SK-N-SH (cell line): ENCODE measurements around the gene CCL26. TPM values are rescaled to one million over a fixed set of nuclear protein-coding genes. Genes with fewer than 3 reads are reported as not detected.

ENCODE experiments used
- CTCF ChIA-PET: fragments of 300-600, 350-600 bp; formaldehyde crosslinking; extraction: SDS; loops from one replicate; lab custom pipeline; 2021; lab: Yijun Ruan, JAX
- POLR2A ChIA-PET: fragments of 350-600 bp; sonication (Branson Sonifier 250); formaldehyde crosslinking; extraction: SDS; loops from one replicate; lab custom pipeline; 2020; ENCODE audit warnings: antibody characterized with exemption, inconsistent platforms; lab: Yijun Ruan, JAX
- DNase-seq: peaks from one replicate; pipeline ENCODE4 v3.0.0; 2012
- H2AFZ ChIP-seq: fragments of 200-600 bp; sonication (generic); 2 replicates; pipeline ENCODE4 v1.8.1; 2016; ENCODE audit warnings: antibody characterized with exemption, mild to moderate bottlenecking, low read depth
- H3F3A ChIP-seq: fragments of 200-600 bp; sonication (generic); replicated peaks from 2 replicates; pipeline ENCODE3; 2016; ENCODE audit warnings: antibody characterized with exemption, mild to moderate bottlenecking; ENCODE audit not compliant: insufficient read depth
- H3K27ac ChIP-seq, 2 experiments: fragments of 200-500 bp in 1 of 2; fragments of 200-600 bp in 1 of 2; sonication (Bioruptor generic) in 1 of 2; sonication (generic), shearing (Covaris generic) in 1 of 2; 2 replicates each; pipeline versions ENCODE4 v1.5.1 to v1.6.1; 2014 to 2016; ENCODE audit warnings: low read depth in 2 of 2, inconsistent platforms in 1 of 2, low read length in 1 of 2, mild to moderate bottlenecking in 1 of 2, mixed read lengths in 1 of 2
- H3K27me3 ChIP-seq: fragments of 200-600 bp; sonication (generic), shearing (Covaris generic); 2 replicates; pipeline ENCODE4 v1.6.1; 2016; ENCODE audit warnings: mixed run types; ENCODE audit not compliant: insufficient read depth
- H3K36me3 ChIP-seq, 2 experiments: fragments of 200-500 bp in 1 of 2; fragments of 200-600 bp in 1 of 2; sonication (Bioruptor generic) in 1 of 2; sonication (generic) in 1 of 2; replicated peaks in 1 of 2; 2 replicates each; pipeline versions ENCODE3 to v1.5.1; 2014 to 2016; ENCODE audit warnings: low read length in 1 of 2, mild to moderate bottlenecking in 1 of 2; ENCODE audit not compliant: insufficient read depth in 2 of 2, control insufficient read depth in 1 of 2
- H3K4me1 ChIP-seq, 2 experiments: fragments of 200-500 bp in 1 of 2; fragments of 200-600 bp in 1 of 2; sonication (Bioruptor generic) in 1 of 2; sonication (generic), shearing (Covaris generic) in 1 of 2; 2 replicates each; pipeline versions ENCODE4 v1.5.1 to v1.6.1; 2014 to 2016; ENCODE audit warnings: low read depth in 1 of 2, low read length in 1 of 2, mixed run types in 1 of 2; ENCODE audit not compliant: insufficient read depth in 2 of 2, control insufficient read depth in 1 of 2
- H3K4me2 ChIP-seq: fragments of 200-600 bp; sonication (generic), shearing (Covaris generic); 2 replicates; pipeline ENCODE4 v1.6.1; 2017; ENCODE audit warnings: mixed run types
- H3K4me3 ChIP-seq, 2 experiments: fragments of 200-500 bp in 1 of 2; fragments of 200-600 bp in 1 of 2; sonication (Bioruptor generic) in 1 of 2; sonication (generic), shearing (Covaris generic) in 1 of 2; 2 replicates each; pipeline versions ENCODE4 v1.5.1 to v1.8.1; 2014 to 2016; ENCODE audit warnings: low read depth in 2 of 2, inconsistent platforms in 1 of 2, low read length in 1 of 2, mild to moderate bottlenecking in 1 of 2, mixed read lengths in 1 of 2, moderate library complexity in 1 of 2
- H3K79me2 ChIP-seq: fragments of 200-600 bp; sonication (generic); 2 replicates; pipeline ENCODE4 v1.8.1; 2017; ENCODE audit warnings: mild to moderate bottlenecking; ENCODE audit not compliant: insufficient read depth
- H3K9ac ChIP-seq: fragments of 200-600 bp; sonication (generic); 2 replicates; pipeline ENCODE4 v1.6.1; 2017; ENCODE audit warnings: mixed run types
- H3K9me2 ChIP-seq: fragments of 200-600 bp; sonication (generic); 2 replicates; pipeline ENCODE4 v1.6.1; 2017; ENCODE audit warnings: mixed run types
- H3K9me3 ChIP-seq: fragments of 200-600 bp; sonication (generic); 2 replicates; pipeline ENCODE4 v1.6.1; 2017; ENCODE audit warnings: mixed run types, mild to moderate bottlenecking, moderate library complexity
- H4K20me1 ChIP-seq: fragments of 200-600 bp; sonication (generic); 2 replicates; pipeline ENCODE4 v1.6.1; 2017; ENCODE audit warnings: mild to moderate bottlenecking, mixed run types; ENCODE audit not compliant: insufficient read depth
- CHD2 ChIP-seq: fragments of 150-350 bp; IDR thresholded peaks from 2 replicates; pipeline ENCODE4 v1.6.1; 2018; ENCODE audit warnings: low read length; ENCODE audit not compliant: partially characterized antibody
- EP300 ChIP-seq, 2 experiments: IDR thresholded peaks; 2 replicates each; pipeline versions ENCODE4 v1.4.0 to v1.6.1; 2012; ENCODE audit warnings: borderline replicate concordance in 1 of 2, low read depth in 1 of 2, low read length in 1 of 2
- FOSL2 ChIP-seq: IDR thresholded peaks from 2 replicates; pipeline ENCODE4 v1.4.0; 2012; ENCODE audit warnings: low read depth, mild to moderate bottlenecking, moderate library complexity, borderline replicate concordance
- GABPA ChIP-seq: IDR thresholded peaks from 2 replicates; pipeline ENCODE4 v1.4.0; 2012; ENCODE audit warnings: low read depth, mild to moderate bottlenecking
- GATA2 ChIP-seq: sonication (generic); formaldehyde crosslinking; IDR thresholded peaks from 2 replicates; pipeline ENCODE4 v1.5.0; 2020; ENCODE audit warnings: mild to moderate bottlenecking, missing genetic modification reagents
- MEF2A ChIP-seq: IDR thresholded peaks from 2 replicates; pipeline ENCODE4 v1.4.0; 2012; ENCODE audit warnings: low read depth, borderline replicate concordance
- MXI1 ChIP-seq: IDR thresholded peaks from 2 replicates; pipeline ENCODE4 v1.6.1; 2012; ENCODE audit warnings: mild to moderate bottlenecking, low read depth, low read length, improper control_type of control experiment
- NRF1 ChIP-seq: IDR thresholded peaks from 2 replicates; pipeline ENCODE4 v1.6.1; 2012; ENCODE audit warnings: low read depth, mild to moderate bottlenecking, low read length
- RCOR1 ChIP-seq: fragments of 150-350 bp; IDR thresholded peaks from 2 replicates; pipeline ENCODE4 v1.6.1; 2017; ENCODE audit warnings: antibody characterized with exemption, low read length
- RFX5 ChIP-seq: IDR thresholded peaks from 2 replicates; pipeline ENCODE4 v1.6.1; 2012; ENCODE audit warnings: mild to moderate bottlenecking, improper control_type of control experiment, low read length
- RXRA ChIP-seq: IDR thresholded peaks from 2 replicates; pipeline ENCODE4 v1.4.0; 2012; ENCODE audit warnings: low read depth, mild to moderate bottlenecking, borderline replicate concordance
- TAF1 ChIP-seq: IDR thresholded peaks from 2 replicates; pipeline ENCODE4 v1.6.1; 2012; ENCODE audit warnings: low read depth, mild to moderate bottlenecking, low read length, moderate library complexity, borderline replicate concordance
- YY1 ChIP-seq: IDR thresholded peaks from 2 replicates; pipeline ENCODE4 v1.4.0; 2012; ENCODE audit warnings: low read depth, mild to moderate bottlenecking
- WGBS: methylation state at CpG from one replicate; pipeline ENCODE4 v1.1.6; 2017; ENCODE audit warnings: low lambda C conversion rate; 5-methylcytosine and 5-hydroxymethylcytosine counted together
- polyA plus RNA-seq, 3 experiments: library from polyadenylated mRNA; depleted of rRNA; stranded (reverse); fragments of >200 nt; gene quantifications; 2 replicates each; pipeline ENCODE4 v1.2.3, GENCODE V29; 2012
- TF ChIP-seq, protein P1 (sequence below): IDR thresholded peaks from 2 replicates; pipeline ENCODE4 v1.6.1; 2012; ENCODE audit warnings: mild to moderate bottlenecking, low read depth, low read length, moderate library complexity
- TF ChIP-seq, protein P2 (sequence below): IDR thresholded peaks from 2 replicates; pipeline ENCODE4 v1.4.0; 2012; ENCODE audit warnings: low read depth, borderline replicate concordance
- TF ChIP-seq, protein P3 (sequence below): fragments of 150-350 bp; IDR thresholded peaks from 2 replicates; pipeline ENCODE4 v1.6.1; 2017; ENCODE audit warnings: antibody characterized with exemption, low read length, low read depth, borderline replicate concordance
- TF ChIP-seq, protein P4 (sequence below): IDR thresholded peaks from 2 replicates; pipeline ENCODE4 v1.4.0; 2012; ENCODE audit warnings: low read depth, borderline replicate concordance
- TF ChIP-seq, protein P5 (sequence below): fragments of 150-350 bp; IDR thresholded peaks from 2 replicates; pipeline ENCODE4 v1.6.1; 2016; ENCODE audit warnings: mild to moderate bottlenecking, low read depth, low read length
- TF ChIP-seq, protein P6 (sequence below): fragments of 200-600 bp; sonication (generic); IDR thresholded peaks from 2 replicates; pipeline ENCODE4 v1.6.1; 2017; ENCODE audit warnings: antibody characterized with exemption, mild to moderate bottlenecking, moderate library complexity
- TF ChIP-seq, protein P7 (sequence below): IDR thresholded peaks from 2 replicates; pipeline ENCODE4; 2012

Gene CCL26
- polyA plus RNA-seq, 1 of the 3 experiments (the other 2 are of a cell fraction): not detected

DNA sequence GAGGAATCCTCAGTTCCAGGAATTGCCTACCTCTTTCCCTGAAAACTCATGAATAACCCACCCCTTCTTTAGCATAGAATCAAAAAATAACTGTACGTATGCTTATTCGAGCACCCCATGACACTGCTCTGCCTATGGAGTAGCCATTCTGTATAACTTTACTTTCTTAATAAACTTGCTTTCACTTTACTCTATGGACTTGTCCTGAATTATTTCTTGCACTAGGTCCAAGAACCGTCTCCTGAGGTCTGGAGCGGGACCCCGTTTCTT, 30.5 kb upstream of the CCL26 start:
- no peaks in the 10 kb centered on the region for H3K36me3 ChIP-seq
- POLR2A ChIA-PET: no interaction called here
- H3K4me3 ChIP-seq: no peak overlapping the region
- no peak overlapping the region for H2AFZ ChIP-seq
- H3K9me2 ChIP-seq: no peaks in the 10 kb centered on the region
- no peaks in the 10 kb centered on the region for H3K79me2 ChIP-seq
- 82% methylated on average over 5 of the region's 5 CpGs for WGBS
- H4K20me1 ChIP-seq: no peaks in the 10 kb centered on the region
- TF ChIP-seq, protein P1, sequence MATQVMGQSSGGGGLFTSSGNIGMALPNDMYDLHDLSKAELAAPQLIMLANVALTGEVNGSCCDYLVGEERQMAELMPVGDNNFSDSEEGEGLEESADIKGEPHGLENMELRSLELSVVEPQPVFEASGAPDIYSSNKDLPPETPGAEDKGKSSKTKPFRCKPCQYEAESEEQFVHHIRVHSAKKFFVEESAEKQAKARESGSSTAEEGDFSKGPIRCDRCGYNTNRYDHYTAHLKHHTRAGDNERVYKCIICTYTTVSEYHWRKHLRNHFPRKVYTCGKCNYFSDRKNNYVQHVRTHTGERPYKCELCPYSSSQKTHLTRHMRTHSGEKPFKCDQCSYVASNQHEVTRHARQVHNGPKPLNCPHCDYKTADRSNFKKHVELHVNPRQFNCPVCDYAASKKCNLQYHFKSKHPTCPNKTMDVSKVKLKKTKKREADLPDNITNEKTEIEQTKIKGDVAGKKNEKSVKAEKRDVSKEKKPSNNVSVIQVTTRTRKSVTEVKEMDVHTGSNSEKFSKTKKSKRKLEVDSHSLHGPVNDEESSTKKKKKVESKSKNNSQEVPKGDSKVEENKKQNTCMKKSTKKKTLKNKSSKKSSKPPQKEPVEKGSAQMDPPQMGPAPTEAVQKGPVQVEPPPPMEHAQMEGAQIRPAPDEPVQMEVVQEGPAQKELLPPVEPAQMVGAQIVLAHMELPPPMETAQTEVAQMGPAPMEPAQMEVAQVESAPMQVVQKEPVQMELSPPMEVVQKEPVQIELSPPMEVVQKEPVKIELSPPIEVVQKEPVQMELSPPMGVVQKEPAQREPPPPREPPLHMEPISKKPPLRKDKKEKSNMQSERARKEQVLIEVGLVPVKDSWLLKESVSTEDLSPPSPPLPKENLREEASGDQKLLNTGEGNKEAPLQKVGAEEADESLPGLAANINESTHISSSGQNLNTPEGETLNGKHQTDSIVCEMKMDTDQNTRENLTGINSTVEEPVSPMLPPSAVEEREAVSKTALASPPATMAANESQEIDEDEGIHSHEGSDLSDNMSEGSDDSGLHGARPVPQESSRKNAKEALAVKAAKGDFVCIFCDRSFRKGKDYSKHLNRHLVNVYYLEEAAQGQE: no peak
- TF ChIP-seq TAF1: no peak
- no peak for TF ChIP-seq NRF1
- no peak for TF ChIP-seq MXI1
- no peak for TF ChIP-seq GATA2 (CRISPR knock-in tag)
- no peak for TF ChIP-seq YY1
- TF ChIP-seq, protein P2, sequence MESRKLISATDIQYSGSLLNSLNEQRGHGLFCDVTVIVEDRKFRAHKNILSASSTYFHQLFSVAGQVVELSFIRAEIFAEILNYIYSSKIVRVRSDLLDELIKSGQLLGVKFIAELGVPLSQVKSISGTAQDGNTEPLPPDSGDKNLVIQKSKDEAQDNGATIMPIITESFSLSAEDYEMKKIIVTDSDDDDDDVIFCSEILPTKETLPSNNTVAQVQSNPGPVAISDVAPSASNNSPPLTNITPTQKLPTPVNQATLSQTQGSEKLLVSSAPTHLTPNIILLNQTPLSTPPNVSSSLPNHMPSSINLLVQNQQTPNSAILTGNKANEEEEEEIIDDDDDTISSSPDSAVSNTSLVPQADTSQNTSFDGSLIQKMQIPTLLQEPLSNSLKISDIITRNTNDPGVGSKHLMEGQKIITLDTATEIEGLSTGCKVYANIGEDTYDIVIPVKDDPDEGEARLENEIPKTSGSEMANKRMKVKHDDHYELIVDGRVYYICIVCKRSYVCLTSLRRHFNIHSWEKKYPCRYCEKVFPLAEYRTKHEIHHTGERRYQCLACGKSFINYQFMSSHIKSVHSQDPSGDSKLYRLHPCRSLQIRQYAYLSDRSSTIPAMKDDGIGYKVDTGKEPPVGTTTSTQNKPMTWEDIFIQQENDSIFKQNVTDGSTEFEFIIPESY: no peak
- TF ChIP-seq, protein P3, sequence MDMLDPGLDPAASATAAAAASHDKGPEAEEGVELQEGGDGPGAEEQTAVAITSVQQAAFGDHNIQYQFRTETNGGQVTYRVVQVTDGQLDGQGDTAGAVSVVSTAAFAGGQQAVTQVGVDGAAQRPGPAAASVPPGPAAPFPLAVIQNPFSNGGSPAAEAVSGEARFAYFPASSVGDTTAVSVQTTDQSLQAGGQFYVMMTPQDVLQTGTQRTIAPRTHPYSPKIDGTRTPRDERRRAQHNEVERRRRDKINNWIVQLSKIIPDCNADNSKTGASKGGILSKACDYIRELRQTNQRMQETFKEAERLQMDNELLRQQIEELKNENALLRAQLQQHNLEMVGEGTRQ: no peak
- TF ChIP-seq, protein P4, sequence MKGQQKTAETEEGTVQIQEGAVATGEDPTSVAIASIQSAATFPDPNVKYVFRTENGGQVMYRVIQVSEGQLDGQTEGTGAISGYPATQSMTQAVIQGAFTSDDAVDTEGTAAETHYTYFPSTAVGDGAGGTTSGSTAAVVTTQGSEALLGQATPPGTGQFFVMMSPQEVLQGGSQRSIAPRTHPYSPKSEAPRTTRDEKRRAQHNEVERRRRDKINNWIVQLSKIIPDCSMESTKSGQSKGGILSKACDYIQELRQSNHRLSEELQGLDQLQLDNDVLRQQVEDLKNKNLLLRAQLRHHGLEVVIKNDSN: no peak
- TF ChIP-seq RXRA: no peak
- TF ChIP-seq RCOR1: no peak
- TF ChIP-seq, protein P5, sequence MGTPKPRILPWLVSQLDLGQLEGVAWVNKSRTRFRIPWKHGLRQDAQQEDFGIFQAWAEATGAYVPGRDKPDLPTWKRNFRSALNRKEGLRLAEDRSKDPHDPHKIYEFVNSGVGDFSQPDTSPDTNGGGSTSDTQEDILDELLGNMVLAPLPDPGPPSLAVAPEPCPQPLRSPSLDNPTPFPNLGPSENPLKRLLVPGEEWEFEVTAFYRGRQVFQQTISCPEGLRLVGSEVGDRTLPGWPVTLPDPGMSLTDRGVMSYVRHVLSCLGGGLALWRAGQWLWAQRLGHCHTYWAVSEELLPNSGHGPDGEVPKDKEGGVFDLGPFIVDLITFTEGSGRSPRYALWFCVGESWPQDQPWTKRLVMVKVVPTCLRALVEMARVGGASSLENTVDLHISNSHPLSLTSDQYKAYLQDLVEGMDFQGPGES: no peak
- TF ChIP-seq MEF2A: no peak
- TF ChIP-seq FOSL2: no peak
- no peak for TF ChIP-seq GABPA
- no peak for TF ChIP-seq CHD2
- TF ChIP-seq EP300 (IDR thresholded peaks at IDR 0.05; ENCODE audit: borderline replicate concordance in 1 of 2, low read depth in 1 of 2, low read length in 1 of 2): no peak
- no peak for TF ChIP-seq RFX5
- TF ChIP-seq, protein P6, sequence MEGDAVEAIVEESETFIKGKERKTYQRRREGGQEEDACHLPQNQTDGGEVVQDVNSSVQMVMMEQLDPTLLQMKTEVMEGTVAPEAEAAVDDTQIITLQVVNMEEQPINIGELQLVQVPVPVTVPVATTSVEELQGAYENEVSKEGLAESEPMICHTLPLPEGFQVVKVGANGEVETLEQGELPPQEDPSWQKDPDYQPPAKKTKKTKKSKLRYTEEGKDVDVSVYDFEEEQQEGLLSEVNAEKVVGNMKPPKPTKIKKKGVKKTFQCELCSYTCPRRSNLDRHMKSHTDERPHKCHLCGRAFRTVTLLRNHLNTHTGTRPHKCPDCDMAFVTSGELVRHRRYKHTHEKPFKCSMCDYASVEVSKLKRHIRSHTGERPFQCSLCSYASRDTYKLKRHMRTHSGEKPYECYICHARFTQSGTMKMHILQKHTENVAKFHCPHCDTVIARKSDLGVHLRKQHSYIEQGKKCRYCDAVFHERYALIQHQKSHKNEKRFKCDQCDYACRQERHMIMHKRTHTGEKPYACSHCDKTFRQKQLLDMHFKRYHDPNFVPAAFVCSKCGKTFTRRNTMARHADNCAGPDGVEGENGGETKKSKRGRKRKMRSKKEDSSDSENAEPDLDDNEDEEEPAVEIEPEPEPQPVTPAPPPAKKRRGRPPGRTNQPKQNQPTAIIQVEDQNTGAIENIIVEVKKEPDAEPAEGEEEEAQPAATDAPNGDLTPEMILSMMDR: no peak
- TF ChIP-seq, protein P7, sequence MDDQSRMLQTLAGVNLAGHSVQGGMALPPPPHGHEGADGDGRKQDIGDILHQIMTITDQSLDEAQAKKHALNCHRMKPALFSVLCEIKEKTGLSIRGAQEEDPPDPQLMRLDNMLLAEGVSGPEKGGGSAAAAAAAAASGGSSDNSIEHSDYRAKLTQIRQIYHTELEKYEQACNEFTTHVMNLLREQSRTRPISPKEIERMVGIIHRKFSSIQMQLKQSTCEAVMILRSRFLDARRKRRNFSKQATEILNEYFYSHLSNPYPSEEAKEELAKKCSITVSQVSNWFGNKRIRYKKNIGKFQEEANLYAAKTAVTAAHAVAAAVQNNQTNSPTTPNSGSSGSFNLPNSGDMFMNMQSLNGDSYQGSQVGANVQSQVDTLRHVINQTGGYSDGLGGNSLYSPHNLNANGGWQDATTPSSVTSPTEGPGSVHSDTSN: no peak
- no peak for DNase-seq
- H3K4me2 ChIP-seq: no peak overlapping the region
- peaks cover 10% of the 10 kb centered on the region; the same call in 1 of the 2 replicates for H3K9me3 ChIP-seq
- no peak overlapping the region for H3K27ac ChIP-seq
- CTCF ChIA-PET: interaction anchor here (1.4 kb wide), 1 partner anchor 64 kb away, joined by 3 read pairs; no protein-coding TSS in a partner anchor
- H3F3A ChIP-seq: no peaks in the 10 kb centered on the region
- H3K4me1 ChIP-seq: no peaks in the 10 kb centered on the region
- H3K27me3 ChIP-seq: peaks cover 6% of the 10 kb centered on the region; the same call in 1 of the 2 replicates
- H3K9ac ChIP-seq: no peak overlapping the region
